H9 (cell line): Measurements from ENCODE around the gene ACSM3. TPM values are rescaled to one million over a fixed set of nuclear protein-coding genes. Genes with fewer than 3 reads are reported as not detected.

Source experiments
- DNase-seq: peaks from one replicate; pipeline ENCODE4 v3.0.0-alpha.2; 2017
- H2AFZ ChIP-seq: one replicate; pipeline ENCODE4 v1.6.1; 2013; ENCODE audit warnings: mild to moderate bottlenecking, low read length, control low read depth, moderate library complexity
- H2AK5ac ChIP-seq: 2 replicates; pipeline ENCODE4 v1.6.1; 2013; ENCODE audit warnings: low read length, control low read depth, mixed read lengths; ENCODE audit not compliant: insufficient read length
- H2BK120ac ChIP-seq: one replicate; pipeline ENCODE4 v1.6.1; 2013; ENCODE audit warnings: low read depth, mild to moderate bottlenecking, low read length, control low read depth, inconsistent platforms; ENCODE audit not compliant: poor library complexity, severe bottlenecking
- H2BK12ac ChIP-seq: 2 replicates; pipeline ENCODE4 v1.6.1; 2013; ENCODE audit warnings: low read length, control low read depth, mixed read lengths, low read depth; ENCODE audit not compliant: insufficient read length
- H2BK15ac ChIP-seq: 2 replicates; pipeline ENCODE4 v1.6.1; 2013; ENCODE audit warnings: low read depth, low read length, control low read depth
- H2BK20ac ChIP-seq: one replicate; pipeline ENCODE4 v1.6.1; 2013; ENCODE audit warnings: low read depth, mild to moderate bottlenecking, low read length, control low read depth, inconsistent platforms; ENCODE audit not compliant: poor library complexity, severe bottlenecking
- H2BK5ac ChIP-seq: 2 replicates; pipeline ENCODE4 v1.6.1; 2013; ENCODE audit warnings: low read length, control low read depth, mixed read lengths; ENCODE audit not compliant: insufficient read length
- H3K14ac ChIP-seq: 2 replicates; pipeline ENCODE4 v1.6.1; 2013; ENCODE audit warnings: low read length, control low read depth; ENCODE audit not compliant: insufficient read depth
- H3K18ac ChIP-seq: 2 replicates; pipeline ENCODE4 v1.6.1; 2013; ENCODE audit warnings: low read depth, mild to moderate bottlenecking, mixed read lengths, low read length, control low read depth; ENCODE audit not compliant: insufficient read length
- H3K23ac ChIP-seq: 2 replicates; pipeline ENCODE4 v1.6.1; 2013; ENCODE audit warnings: low read length, control low read depth, mixed read lengths, low read depth; ENCODE audit not compliant: insufficient read length
- H3K23me2 ChIP-seq: 2 replicates; pipeline ENCODE4 v1.6.1; 2013; ENCODE audit warnings: low read depth, mild to moderate bottlenecking, mixed read lengths, low read length, control low read depth; ENCODE audit not compliant: insufficient read length, poor library complexity, severe bottlenecking
- H3K27ac ChIP-seq: 2 replicates; pipeline ENCODE4 v1.5.1; 2013; ENCODE audit warnings: low read length, control low read depth, mixed read lengths, low read depth; ENCODE audit not compliant: insufficient read length
- H3K27me3 ChIP-seq: 2 replicates; pipeline ENCODE4 v1.6.1; 2013; ENCODE audit warnings: low read length, control low read depth, inconsistent platforms; ENCODE audit not compliant: insufficient read depth
- H3K4ac ChIP-seq: 2 replicates; pipeline ENCODE4 v1.6.1; 2013; ENCODE audit warnings: low read depth, mild to moderate bottlenecking, control low read depth, inconsistent platforms, low read length, moderate library complexity
- H3K4me1 ChIP-seq: 2 replicates; pipeline ENCODE4 v1.6.1; 2013; ENCODE audit warnings: low read length, control low read depth, inconsistent platforms; ENCODE audit not compliant: insufficient read depth
- H3K4me2 ChIP-seq: 2 replicates; pipeline ENCODE4 v1.6.1; 2013; ENCODE audit warnings: low read length, control low read depth, mixed read lengths; ENCODE audit not compliant: insufficient read length, insufficient read depth
- H3K56ac ChIP-seq: 2 replicates; pipeline ENCODE4 v1.6.1; 2013; ENCODE audit warnings: low read depth, mild to moderate bottlenecking, mixed read lengths, low read length, control low read depth; ENCODE audit not compliant: insufficient read length
- H3K79me1 ChIP-seq: 2 replicates; pipeline ENCODE4 v1.6.1; 2013; ENCODE audit warnings: low read depth, mild to moderate bottlenecking, moderate library complexity, low read length, control low read depth, inconsistent platforms; ENCODE audit not compliant: insufficient read depth, poor library complexity, severe bottlenecking
- H3K79me2 ChIP-seq: 2 replicates; pipeline ENCODE4 v1.6.1; 2013; ENCODE audit warnings: low read length, control low read depth, inconsistent platforms; ENCODE audit not compliant: insufficient read depth
- H3K9ac ChIP-seq: 2 replicates; pipeline ENCODE4 v1.6.1; 2013; ENCODE audit warnings: low read length, control low read depth, mixed read lengths; ENCODE audit not compliant: insufficient read length; ENCODE audit errors: extremely low read depth
- H3K9me3 ChIP-seq: one replicate; pipeline ENCODE4 v1.6.1; 2013; ENCODE audit warnings: low read depth, low read length, inconsistent platforms; ENCODE audit not compliant: control insufficient read depth
- H3T11ph ChIP-seq: one replicate; pipeline ENCODE4 v1.6.1; 2013; ENCODE audit warnings: mild to moderate bottlenecking, low read length, control low read depth, inconsistent platforms
- H4K20me1 ChIP-seq: one replicate; pipeline ENCODE4 v1.6.1; 2013; ENCODE audit not compliant: control insufficient read depth, insufficient read length, insufficient read depth
- H4K5ac ChIP-seq: 2 replicates; pipeline ENCODE4 v1.6.1; 2013; ENCODE audit warnings: low read depth, mild to moderate bottlenecking, mixed read lengths, low read length, control low read depth; ENCODE audit not compliant: insufficient read length
- H4K8ac ChIP-seq: replicated peaks from 2 replicates; pipeline ENCODE4 v1.6.1; 2013; ENCODE audit warnings: low read length, control low read depth, mixed read lengths, low read depth; ENCODE audit not compliant: insufficient read length
- H4K91ac ChIP-seq: 2 replicates; pipeline ENCODE4 v1.6.1; 2013; ENCODE audit warnings: low read depth, mild to moderate bottlenecking, moderate library complexity, mixed read lengths, low read length, control low read depth; ENCODE audit not compliant: insufficient read length
- H3K27ac Mint-ChIP-seq, 3 experiments: 2 replicates in 2 of 3; 3 replicates in 1 of 3; pipeline ENCODE4 v1.8.0; 2020 to 2021; ENCODE audit warnings: mixed read lengths in 3 of 3, mild to moderate bottlenecking in 1 of 3, moderate library complexity in 1 of 3
- H3K27me3 Mint-ChIP-seq: 2 replicates; pipeline ENCODE4 v1.8.0; 2021; ENCODE audit warnings: low read depth, mild to moderate bottlenecking, moderate library complexity, mixed read lengths
- H3K36me3 Mint-ChIP-seq, 3 experiments: 2 replicates in 2 of 3; 3 replicates in 1 of 3; pipeline ENCODE4 v1.8.0; 2020 to 2021; ENCODE audit warnings: low read depth in 3 of 3, mixed read lengths in 3 of 3; ENCODE audit not compliant: insufficient read depth in 1 of 3
- H3K4me1 Mint-ChIP-seq, 2 experiments: 2 replicates each; pipeline ENCODE4 v1.8.0; 2020; ENCODE audit warnings: mixed read lengths in 2 of 2
- H3K4me3 Mint-ChIP-seq, 2 experiments: 2 replicates in 1 of 2; 3 replicates in 1 of 2; pipeline ENCODE4 v1.8.0; 2020 to 2021; ENCODE audit warnings: mild to moderate bottlenecking in 2 of 2, mixed read lengths in 2 of 2, moderate library complexity in 1 of 2
- H3K9me3 Mint-ChIP-seq, 2 experiments: 2 replicates in 1 of 2; 3 replicates in 1 of 2; pipeline ENCODE4 v1.8.0; 2020; ENCODE audit warnings: mild to moderate bottlenecking in 2 of 2, mixed read lengths in 2 of 2, moderate library complexity in 1 of 2
- WGBS: extraction: QIAGEN DNeasy Blood & Tissue Kit; methylation state at CpG from one replicate; pipeline ENCODE4 v1.1.7; 2013; ENCODE audit warnings: missing lambda C conversion rate, low lambda C conversion rate, mixed read lengths; ENCODE audit not compliant: insufficient read length; ENCODE audit errors: extremely low coverage; 5-methylcytosine and 5-hydroxymethylcytosine counted together
- total RNA-seq: library from RNA; stranded (reverse); gene quantifications from 2 replicates; pipeline ENCODE4 v1.2.1, GENCODE V29; 2021
- TF ChIP-seq, protein P1 (sequence below): fragments of 200-600 bp; sonication (generic); conservative IDR thresholded peaks from 3 replicates; pipeline ENCODE4 v1.8.0; 2021; ENCODE audit warnings: antibody characterized with exemption, mild to moderate bottlenecking

Gene ACSM3
- total RNA-seq, 1 experiment from 2014 or later = 3.1 TPM

DNA sequence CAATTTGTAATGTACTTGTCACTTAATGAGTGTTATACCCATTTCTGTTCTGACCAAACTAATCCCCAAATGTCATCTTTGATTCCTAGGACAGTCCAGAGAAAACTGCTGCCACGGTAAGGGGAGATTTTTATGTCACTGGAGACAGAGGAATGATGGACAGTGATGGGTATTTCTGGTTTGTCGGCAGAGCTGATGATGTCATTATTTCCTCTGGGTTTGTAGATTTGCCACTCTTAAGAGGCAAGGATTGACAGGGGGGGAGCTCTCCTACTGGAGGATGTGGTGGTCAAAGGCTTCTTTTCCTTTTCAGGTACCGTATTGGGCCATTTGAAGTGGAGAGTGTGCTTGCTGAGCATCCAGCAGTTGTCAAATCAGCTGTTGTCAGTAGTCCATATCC lies 34.7 kb upstream of the ACSM3 start:
- Histone ChIP-seq H3K9ac (no peak overlapping the region), H4K20me1 (no peaks in the 10 kb centered on the region), H2AK5ac (no peak overlapping the region), H3K56ac (no peak overlapping the region), H3K9me3 (no peaks in the 10 kb centered on the region), H3K79me1 (no peaks in the 10 kb centered on the region), H2AFZ (no peak overlapping the region), H4K8ac (no peak overlapping the region), H3K4ac (no peak overlapping the region), H3K23ac (no peak overlapping the region), H2BK12ac (no peak overlapping the region), H3K79me2 (no peaks in the 10 kb centered on the region), H3K23me2 (no peaks in the 10 kb centered on the region), H2BK5ac (no peak overlapping the region), H2BK20ac (no peak overlapping the region), H3T11ph (no peak overlapping the region), H4K91ac (no peak overlapping the region), H2BK15ac (no peak overlapping the region), H4K5ac (no peak overlapping the region), H3K27ac (no peak overlapping the region), H3K4me2 (no peak overlapping the region), H3K18ac (no peak overlapping the region), H3K14ac (no peak overlapping the region), H3K4me1 (no peaks in the 10 kb centered on the region), H3K27me3 (no peaks in the 10 kb centered on the region), H2BK120ac (no peak overlapping the region)
- no peaks in the 10 kb centered on the region for H3K9me3 Mint-ChIP-seq
- TF ChIP-seq, protein P1, sequence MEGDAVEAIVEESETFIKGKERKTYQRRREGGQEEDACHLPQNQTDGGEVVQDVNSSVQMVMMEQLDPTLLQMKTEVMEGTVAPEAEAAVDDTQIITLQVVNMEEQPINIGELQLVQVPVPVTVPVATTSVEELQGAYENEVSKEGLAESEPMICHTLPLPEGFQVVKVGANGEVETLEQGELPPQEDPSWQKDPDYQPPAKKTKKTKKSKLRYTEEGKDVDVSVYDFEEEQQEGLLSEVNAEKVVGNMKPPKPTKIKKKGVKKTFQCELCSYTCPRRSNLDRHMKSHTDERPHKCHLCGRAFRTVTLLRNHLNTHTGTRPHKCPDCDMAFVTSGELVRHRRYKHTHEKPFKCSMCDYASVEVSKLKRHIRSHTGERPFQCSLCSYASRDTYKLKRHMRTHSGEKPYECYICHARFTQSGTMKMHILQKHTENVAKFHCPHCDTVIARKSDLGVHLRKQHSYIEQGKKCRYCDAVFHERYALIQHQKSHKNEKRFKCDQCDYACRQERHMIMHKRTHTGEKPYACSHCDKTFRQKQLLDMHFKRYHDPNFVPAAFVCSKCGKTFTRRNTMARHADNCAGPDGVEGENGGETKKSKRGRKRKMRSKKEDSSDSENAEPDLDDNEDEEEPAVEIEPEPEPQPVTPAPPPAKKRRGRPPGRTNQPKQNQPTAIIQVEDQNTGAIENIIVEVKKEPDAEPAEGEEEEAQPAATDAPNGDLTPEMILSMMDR = no peak
- no peak overlapping the region for H3K4me3 Mint-ChIP-seq
- no CpG with 5 or more reads among the region's 3 CpGs for WGBS
- H3K27me3 Mint-ChIP-seq = peaks cover 9% of the 10 kb centered on the region
- 0 out of 7 replicates have a peak, but pooled peaks cover 0 to 2% (median 0%) of the 10 kb centered on the region in 3 experiments for H3K36me3 Mint-ChIP-seq
- H3K4me1 Mint-ChIP-seq = no peaks in the 10 kb centered on the region
- H3K27ac Mint-ChIP-seq = no peak overlapping the region
- DNase-seq = no peak
